Activated naive CD8-positive, alpha-beta T cell treated with anti-CD3 and anti-CD28 coated beads, Interleukin-2, amount 50 U/mL, for 16 hours (primary cell): ENCODE data around the gene DNAH5.

Experiments
- DNase-seq: peaks from one replicate; pipeline ENCODE4 v3.0.0-alpha.2; 2020; ENCODE audit warnings: low read depth, low spot score

Gene DNAH5

DNA sequence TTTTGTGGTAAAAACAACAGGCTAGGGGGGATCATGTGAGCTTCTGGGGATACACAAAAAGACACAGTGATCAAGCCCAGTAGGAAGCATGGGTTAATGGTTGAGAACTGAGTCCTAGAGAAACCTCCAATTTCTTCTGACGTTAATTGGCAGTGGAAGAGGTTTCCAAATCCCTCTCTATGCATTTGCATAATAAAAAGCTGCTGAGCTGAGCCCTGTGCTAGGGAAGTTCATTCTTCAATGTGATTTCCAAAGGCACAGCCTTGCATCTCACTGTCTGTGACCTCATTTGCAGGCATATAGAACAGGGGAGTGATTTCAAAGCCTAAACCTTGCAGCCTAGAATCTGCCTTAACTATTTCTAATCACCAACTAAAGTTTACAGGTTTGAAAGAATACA is 812 bp downstream of the DNAH5 start:
- no peak for DNase-seq

DNA sequence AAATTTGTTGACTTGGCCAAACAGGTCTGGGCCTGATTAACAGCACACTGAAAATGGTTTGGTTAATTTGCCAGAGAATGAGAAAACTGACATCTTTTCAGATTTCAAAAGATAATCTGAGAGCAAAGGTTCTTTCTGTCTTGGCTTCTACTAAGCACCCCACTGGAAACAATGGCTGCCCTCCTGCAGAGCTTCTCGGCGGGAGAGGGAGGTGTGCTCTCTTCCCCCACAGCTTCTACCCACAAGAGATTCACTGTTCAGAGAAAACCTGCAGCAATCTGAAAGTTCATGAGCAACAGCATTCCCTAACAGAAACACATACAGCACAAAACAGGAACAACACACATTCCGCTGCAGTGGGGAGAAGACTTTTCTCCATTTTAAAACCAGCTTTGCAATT is 3.0 kb downstream of the DNAH5 start:
- no peak for DNase-seq

DNA sequence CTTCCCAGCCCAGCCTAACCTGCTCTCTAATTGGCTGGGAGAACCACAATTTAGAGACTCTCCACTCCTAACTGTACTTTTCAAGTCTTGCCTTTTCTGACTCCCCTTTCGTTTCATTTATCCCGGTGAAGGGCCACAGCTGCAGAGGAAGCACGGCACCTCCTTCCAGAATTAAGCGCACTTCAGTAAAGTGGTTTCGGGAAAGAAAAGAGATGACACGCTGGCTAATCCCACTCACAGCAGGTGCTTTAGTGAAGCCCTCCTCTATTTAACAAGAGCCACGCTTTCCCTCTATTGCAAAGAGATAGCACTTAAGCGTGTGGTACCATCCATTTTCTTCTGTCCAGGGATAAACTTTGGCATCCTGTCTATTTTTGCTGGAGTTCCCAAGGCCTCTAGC is 4.8 kb downstream of the DNAH5 start:
- DNase-seq = no peak

GRCh38 chr5:13934921-13935320 is 9.6 kb downstream of the DNAH5 start:
- DNase-seq = no peak

GRCh38 chr5:13934125-13934524 is 10.4 kb downstream of the DNAH5 start:
- no peak for DNase-seq

DNA sequence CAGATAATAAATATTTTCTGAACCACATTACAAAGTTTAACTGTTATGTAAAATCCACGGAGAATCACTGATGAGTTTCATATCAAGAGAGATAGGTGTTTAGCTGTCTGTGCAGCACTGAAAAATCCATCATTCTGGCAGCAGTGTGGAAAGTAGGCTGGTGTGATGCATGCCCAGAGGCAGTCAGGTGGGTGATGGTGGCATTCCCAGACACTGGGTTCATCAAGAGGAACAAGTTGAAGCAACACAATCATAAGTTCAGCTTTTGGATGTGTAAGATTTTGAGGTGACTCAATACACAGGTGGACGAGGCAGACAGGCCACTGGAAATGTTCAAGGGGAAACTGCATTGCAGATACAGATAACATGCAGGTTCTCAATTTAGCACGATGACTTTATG is 11.9 kb downstream of the DNAH5 start:
- DNase-seq = no peak

DNA sequence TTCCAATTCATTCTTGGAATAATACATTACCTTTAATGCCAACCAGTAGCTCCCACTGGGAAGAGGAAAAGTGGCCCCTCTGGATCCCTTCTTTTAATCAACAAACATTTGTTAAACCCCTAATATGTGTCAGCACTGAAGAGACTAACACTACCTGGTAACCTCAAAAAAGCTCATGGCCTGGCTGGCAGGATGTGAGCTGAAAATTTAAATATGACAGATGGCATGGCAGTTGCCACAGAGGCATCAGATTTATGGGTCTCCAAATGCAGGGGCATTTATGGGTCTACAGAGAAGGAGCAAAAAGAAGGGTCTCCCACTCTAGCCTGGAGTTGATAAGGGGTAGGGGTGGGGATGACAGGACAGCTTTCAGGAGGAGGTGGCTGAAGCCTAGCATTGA is 12.5 kb downstream of the DNAH5 start:
- no peak for DNase-seq

GRCh38 chr5:13930541-13931171 is 13.8 kb downstream of the DNAH5 start:
- no peak for DNase-seq

DNA sequence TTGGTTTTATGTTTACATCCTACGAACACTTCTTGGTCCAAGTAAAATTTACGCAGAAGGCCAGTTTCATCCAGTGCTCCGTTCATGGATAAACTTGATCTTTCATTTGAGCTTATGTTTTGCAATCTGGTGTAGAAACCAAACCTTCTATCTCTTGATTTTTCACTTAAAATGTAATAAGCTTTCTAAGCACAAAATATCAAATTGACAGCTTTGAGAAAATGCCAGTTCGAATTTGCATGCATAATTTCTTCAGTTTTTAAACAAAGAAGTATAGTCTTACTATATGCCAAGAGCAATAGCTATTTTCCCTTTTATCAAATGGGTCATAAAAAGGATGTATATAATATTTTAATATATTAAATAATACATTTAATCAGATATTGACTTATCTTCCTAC is 17.8 kb downstream of the DNAH5 start:
- DNase-seq = no peak

- no peak for DNase-seq
Observed at GRCh38 chr5:13921578-13921977, 22.9 kb downstream of the DNAH5 start.

DNA sequence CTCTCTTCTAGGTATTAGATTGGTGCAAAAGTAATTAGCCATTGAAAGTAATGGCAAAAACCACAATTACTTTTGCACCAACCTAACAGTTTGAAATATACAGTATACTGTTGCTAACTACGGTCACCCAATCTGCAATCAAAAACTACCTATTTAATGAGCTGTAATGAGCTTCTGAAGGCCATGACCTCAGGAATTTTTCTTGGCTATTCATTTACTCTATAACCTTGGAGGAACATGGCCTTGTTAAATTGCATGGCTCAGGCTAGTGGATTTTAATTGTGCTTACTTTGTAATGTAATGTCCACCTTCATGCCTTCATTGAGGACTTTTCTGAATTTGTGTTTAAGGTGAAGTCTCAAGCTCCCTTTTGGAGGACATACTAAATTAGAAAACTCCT is 24.7 kb downstream of the DNAH5 start:
- DNase-seq = no peak

DNA sequence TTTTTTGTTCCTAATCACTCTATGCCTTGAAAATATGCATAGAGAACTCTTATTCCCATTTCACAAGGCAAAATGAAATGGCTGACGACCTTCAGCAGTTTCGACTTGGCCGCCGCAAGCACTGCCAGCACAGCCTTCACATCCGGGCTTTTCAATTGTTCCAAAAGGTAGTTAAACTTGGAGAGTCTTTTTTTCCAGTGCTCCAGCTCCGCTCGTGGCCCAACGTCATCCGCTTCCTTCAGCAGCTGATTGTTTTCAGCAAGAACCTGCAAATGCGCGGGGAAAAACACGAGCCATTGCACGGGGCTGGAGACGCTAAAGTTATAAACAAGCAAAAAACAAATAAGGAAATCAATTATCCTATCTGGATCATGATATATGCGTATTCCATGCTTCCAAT is 25.4 kb downstream of the DNAH5 start:
- no peak for DNase-seq

DNA sequence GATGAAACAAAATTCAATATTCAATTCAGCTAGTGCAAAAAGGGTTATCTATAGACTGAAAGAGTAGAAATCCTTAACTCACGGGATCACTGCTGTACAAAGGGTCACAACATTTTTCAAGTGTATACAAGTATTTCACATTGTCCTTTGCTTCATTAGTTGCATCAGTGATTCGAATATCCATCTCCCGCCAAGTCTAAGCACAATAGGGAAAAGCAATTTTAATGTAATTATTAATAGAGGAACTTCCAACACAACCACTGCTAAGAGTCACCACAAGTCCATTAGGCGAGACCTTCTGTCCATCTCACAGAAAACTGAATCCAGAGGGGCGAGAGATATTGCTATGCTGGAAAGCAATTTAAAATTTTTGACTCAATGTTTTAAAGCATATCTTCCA is 27.4 kb downstream of the DNAH5 start:
- DNase-seq = no peak

GRCh38 chr5:13913962-13914361 is 30.5 kb downstream of the DNAH5 start:
- DNase-seq = no peak

- no peak for DNase-seq
Observed at GRCh38 chr5:13910637-13911288, 33.7 kb downstream of the DNAH5 start.

GRCh38 chr5:13910201-13910600 is 34.3 kb downstream of the DNAH5 start:
- no peak for DNase-seq

DNA sequence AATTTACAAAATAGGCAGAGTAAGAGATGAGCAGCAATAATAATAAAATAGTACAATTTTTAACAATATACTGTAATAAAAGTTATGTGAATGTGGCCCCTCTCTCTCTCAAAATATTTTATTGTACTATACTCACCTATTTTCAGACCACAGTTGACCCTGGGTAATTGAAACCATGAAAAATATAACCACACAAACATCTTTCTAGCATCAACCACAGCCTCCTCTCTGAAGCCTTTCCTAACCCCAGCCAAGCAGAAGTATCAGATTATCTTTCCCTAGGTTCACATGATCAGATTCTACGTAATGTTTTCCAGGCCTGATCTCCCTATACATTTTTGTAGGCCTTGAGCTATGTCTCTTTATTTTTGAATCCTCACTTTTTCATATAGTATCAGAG is 35.2 kb downstream of the DNAH5 start:
- no peak for DNase-seq

DNA sequence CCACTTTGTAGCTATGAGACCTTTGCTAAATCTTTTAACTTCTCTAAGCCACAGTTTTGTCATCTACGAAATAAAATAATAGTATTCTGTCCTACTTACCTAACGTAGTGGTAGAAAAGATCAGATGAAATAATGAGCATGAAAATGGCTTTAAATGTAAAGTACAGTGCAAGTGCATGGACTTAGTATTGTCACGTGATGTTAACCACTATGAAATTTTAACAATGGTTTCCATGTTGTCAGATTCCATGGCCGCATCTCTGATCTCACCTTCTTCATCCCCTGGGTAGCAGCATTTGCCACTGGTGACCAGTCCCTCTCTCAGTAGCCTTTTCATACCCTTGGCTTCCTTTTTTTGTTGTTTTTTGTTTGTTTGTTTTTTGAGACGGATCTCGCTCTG is 45.9 kb downstream of the DNAH5 start:
- DNase-seq = no peak

- DNase-seq = no peak
Observed at GRCh38 chr5:13878357-13878756, 66.1 kb downstream of the DNAH5 start.

GRCh38 chr5:13866792-13867191 is 77.7 kb downstream of the DNAH5 start:
- DNase-seq = no peak

- DNase-seq = no peak
Observed at GRCh38 chr5:13865312-13865711, 79.2 kb downstream of the DNAH5 start.

- no peak for DNase-seq
Observed at GRCh38 chr5:13860146-13860545, 84.3 kb downstream of the DNAH5 start.

- DNase-seq = no peak
Observed at GRCh38 chr5:13859270-13860065, 85.0 kb downstream of the DNAH5 start.
